Caco-2 (cell line): ENCODE results near the gene CLEC16A. TPM values are rescaled to one million over a fixed set of nuclear protein-coding genes. Genes with fewer than 3 reads are reported as not detected.

Experiments
- BruUV-seq: library from RNA; stranded (reverse); fragments of 400-500 nt; replicated peaks from 2 replicates; lab custom pipeline; 2021; lab: Mats Ljungman, UMichigan
- CTCF ChIA-PET: fragments of 300-600 bp; sonication (Branson Sonifier 250); formaldehyde crosslinking; loops from one replicate; lab custom pipeline; 2022; ENCODE audit warnings: antibody characterized with exemption; lab: Charles Lee
- POLR2A ChIA-PET: fragments of 300-600 bp; sonication (Branson Sonifier 250); formaldehyde crosslinking; loops from one replicate; lab custom pipeline; 2022; ENCODE audit warnings: antibody characterized with exemption; lab: Charles Lee
- DNase-seq, 2 experiments: peaks; one replicate each; pipeline versions ENCODE4 v3.0.0 to v3.0.0-alpha.2; 2020 to 2022
- H3K27me3 ChIP-seq: replicated peaks from 2 replicates; pipeline ENCODE4 v1.6.0; 2011; ENCODE audit warnings: low read length; ENCODE audit not compliant: control insufficient read depth, insufficient read depth
- H3K36me3 ChIP-seq: 2 replicates; pipeline ENCODE4 v1.5.1; 2011; ENCODE audit warnings: low read length; ENCODE audit not compliant: control insufficient read depth, insufficient read depth
- H3K4me1 ChIP-seq: fragments of 250-450 bp; sonication (Bioruptor Pico); 2 replicates; pipeline ENCODE4 v1.5.1; 2020; ENCODE audit warnings: mild to moderate bottlenecking
- H3K4me3 ChIP-seq: 2 replicates; pipeline ENCODE4 v1.5.1; 2011; ENCODE audit warnings: low read depth, mild to moderate bottlenecking, control low read depth, low read length
- H3K9me3 ChIP-seq: fragments of 250-450 bp; sonication (Bioruptor Pico); 2 replicates; pipeline ENCODE4 v1.5.1; 2020; ENCODE audit warnings: mild to moderate bottlenecking, moderate library complexity
- H3K27ac Mint-ChIP-seq: one replicate; pipeline ENCODE4 v1.8.0; 2022; ENCODE audit warnings: mixed read lengths; ENCODE audit not compliant: unreplicated experiment
- H3K27me3 Mint-ChIP-seq: one replicate; pipeline ENCODE4 v1.8.0; 2022; ENCODE audit warnings: mixed read lengths; ENCODE audit not compliant: insufficient read depth, unreplicated experiment
- H3K36me3 Mint-ChIP-seq: one replicate; pipeline ENCODE4 v1.8.0; 2022; ENCODE audit warnings: mild to moderate bottlenecking, mixed read lengths; ENCODE audit not compliant: insufficient read depth, unreplicated experiment
- H3K4me1 Mint-ChIP-seq: one replicate; pipeline ENCODE4 v1.8.0; 2022; ENCODE audit warnings: low read depth, mixed read lengths; ENCODE audit not compliant: unreplicated experiment
- H3K4me3 Mint-ChIP-seq: one replicate; pipeline ENCODE4 v1.8.0; 2022; ENCODE audit warnings: mild to moderate bottlenecking, moderate library complexity, mixed read lengths; ENCODE audit not compliant: unreplicated experiment
- H3K9me3 Mint-ChIP-seq: one replicate; pipeline ENCODE4 v1.8.0; 2022; ENCODE audit warnings: mixed read lengths; ENCODE audit not compliant: unreplicated experiment
- intact Hi-C: fragments of 100-400 bp; cut with micrococcal nuclease; formaldehyde crosslinking; loops from one replicate; pipeline ENCODE4 v1.10.0; 2022; ENCODE audit not compliant: unreplicated experiment
- total RNA-seq: library from RNA; stranded (reverse); gene quantifications from 2 replicates; pipeline ENCODE4 v1.2.3, GENCODE V29; 2022
- TF ChIP-seq, protein P1 (sequence below), 2 experiments: fragments of 200-600 bp in 1 of 2; IDR thresholded peaks; 1 replicate in 1 of 2; 2 replicates in 1 of 2; pipeline versions ENCODE4 v1.5.1 to v1.8.0; 2011 to 2022; ENCODE audit warnings: antibody characterized with exemption in 1 of 2, control low read depth in 1 of 2, inconsistent platforms in 1 of 2, low read depth in 1 of 2, low read length in 1 of 2, mild to moderate bottlenecking in 1 of 2, moderate library complexity in 1 of 2; ENCODE audit not compliant: insufficient read depth in 1 of 2, severe bottlenecking in 1 of 2, unreplicated experiment in 1 of 2

CLEC16A gene
- total RNA-seq, 1 experiment from 2014 or later: 27.0 TPM

DNA sequence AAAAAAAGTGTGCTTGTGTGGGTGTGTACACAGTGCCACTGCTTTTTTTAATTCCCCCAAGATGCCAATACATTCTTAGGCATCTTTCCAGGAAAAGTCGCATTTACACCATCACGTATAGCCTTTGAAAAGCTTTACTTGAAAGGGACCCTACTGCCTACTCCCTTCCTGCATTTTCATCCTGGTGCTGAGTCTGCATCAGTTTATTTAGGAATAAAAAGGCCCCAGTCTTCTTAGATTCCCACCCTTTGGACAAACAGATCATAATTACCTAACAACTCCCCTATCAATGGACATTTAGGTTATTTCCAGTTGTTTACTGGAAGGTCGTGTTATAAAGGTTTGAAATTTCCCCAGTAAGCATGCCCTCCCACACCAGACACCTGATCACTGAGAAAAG lies 54.9 kb downstream of the CLEC16A start:
- Histone ChIP-seq H3K4me3 (no peak overlapping the region), H3K36me3 (no peaks in the 10 kb centered on the region), H3K4me1 (no peaks in the 10 kb centered on the region), H3K9me3 (no peaks in the 10 kb centered on the region), H3K27me3 (no peaks in the 10 kb centered on the region)
- H3K27me3 Mint-ChIP-seq: no peaks in the 10 kb centered on the region
- intact Hi-C loops: no loop called here
- no peaks in the 10 kb centered on the region for H3K4me1 Mint-ChIP-seq
- H3K27ac Mint-ChIP-seq: no peak overlapping the region
- DNase-seq: no peak
- no peak overlapping the region for H3K4me3 Mint-ChIP-seq
- POLR2A ChIA-PET: no interaction called here
- H3K9me3 Mint-ChIP-seq: no peaks in the 10 kb centered on the region
- CTCF ChIA-PET: no interaction called here
- no TSS peak for BruUV-seq
- H3K36me3 Mint-ChIP-seq: peaks cover 30% of the 10 kb centered on the region
- TF ChIP-seq, protein P1, sequence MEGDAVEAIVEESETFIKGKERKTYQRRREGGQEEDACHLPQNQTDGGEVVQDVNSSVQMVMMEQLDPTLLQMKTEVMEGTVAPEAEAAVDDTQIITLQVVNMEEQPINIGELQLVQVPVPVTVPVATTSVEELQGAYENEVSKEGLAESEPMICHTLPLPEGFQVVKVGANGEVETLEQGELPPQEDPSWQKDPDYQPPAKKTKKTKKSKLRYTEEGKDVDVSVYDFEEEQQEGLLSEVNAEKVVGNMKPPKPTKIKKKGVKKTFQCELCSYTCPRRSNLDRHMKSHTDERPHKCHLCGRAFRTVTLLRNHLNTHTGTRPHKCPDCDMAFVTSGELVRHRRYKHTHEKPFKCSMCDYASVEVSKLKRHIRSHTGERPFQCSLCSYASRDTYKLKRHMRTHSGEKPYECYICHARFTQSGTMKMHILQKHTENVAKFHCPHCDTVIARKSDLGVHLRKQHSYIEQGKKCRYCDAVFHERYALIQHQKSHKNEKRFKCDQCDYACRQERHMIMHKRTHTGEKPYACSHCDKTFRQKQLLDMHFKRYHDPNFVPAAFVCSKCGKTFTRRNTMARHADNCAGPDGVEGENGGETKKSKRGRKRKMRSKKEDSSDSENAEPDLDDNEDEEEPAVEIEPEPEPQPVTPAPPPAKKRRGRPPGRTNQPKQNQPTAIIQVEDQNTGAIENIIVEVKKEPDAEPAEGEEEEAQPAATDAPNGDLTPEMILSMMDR (IDR thresholded peaks at IDR 0.05; ENCODE audit: insufficient read depth in 1 of 2, low read depth in 1 of 2, low read length in 1 of 2, severe bottlenecking in 1 of 2, unreplicated experiment in 1 of 2): no peak

DNA sequence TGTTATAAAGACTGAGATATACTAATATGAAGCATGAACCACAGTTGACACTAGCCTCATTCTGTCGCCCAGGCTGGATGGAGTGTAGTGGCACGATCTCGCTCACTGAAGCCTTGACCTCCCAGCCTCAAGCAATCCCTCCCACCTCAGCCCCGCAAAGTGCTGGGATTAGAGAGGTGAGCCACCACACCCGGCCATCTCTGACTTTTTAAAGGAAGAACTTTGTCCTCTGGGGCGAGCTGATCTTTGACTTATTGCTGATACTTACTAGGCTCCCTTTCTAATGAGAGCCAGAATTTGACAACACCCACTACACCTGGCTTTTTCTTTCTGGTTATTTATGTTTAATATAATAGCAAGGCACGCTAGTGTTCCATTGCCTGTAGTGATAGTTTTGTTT lies 57.2 kb downstream of the CLEC16A start:
- no peaks in the 10 kb centered on the region for H3K9me3 ChIP-seq
- POLR2A ChIA-PET: interaction anchor here (0.7 kb wide), 1 partner anchor 11 kb away, joined by 3 read pairs; no protein-coding TSS in a partner anchor

DNA sequence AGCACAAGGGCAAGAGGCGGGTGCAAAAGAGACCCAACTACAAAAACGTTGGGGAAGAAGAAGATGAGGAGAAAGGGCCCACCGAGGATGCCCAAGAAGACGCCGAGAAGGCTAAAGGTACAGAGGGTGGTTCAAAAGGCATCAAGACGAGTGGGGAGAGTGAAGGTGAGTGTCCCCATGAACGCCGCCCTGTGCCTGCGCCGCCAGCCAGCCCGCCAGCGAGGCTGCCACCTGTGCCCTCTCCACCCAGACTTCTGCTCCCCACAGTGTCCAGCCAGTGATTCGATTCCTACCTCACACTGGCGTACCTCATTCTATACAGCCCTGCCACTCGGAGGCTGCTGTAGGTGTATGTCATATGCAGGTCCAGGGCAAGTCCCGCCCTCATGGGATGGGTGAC lies 58.8 kb downstream of the CLEC16A start:
- no peaks in the 10 kb centered on the region for H3K27me3 Mint-ChIP-seq

More for the DNA sequence above, 57.2 kb downstream of the CLEC16A start:
- TF ChIP-seq, protein P1 (IDR thresholded peaks at IDR 0.05; ENCODE audit: insufficient read depth in 1 of 2, low read depth in 1 of 2, low read length in 1 of 2, severe bottlenecking in 1 of 2, unreplicated experiment in 1 of 2): no peak
- intact Hi-C loops: no loop called here
- H3K27me3 Mint-ChIP-seq: no peaks in the 10 kb centered on the region
- no peaks in the 10 kb centered on the region for H3K9me3 Mint-ChIP-seq
- H3K4me3 ChIP-seq: no peak overlapping the region
- CTCF ChIA-PET: no interaction called here
- no peaks in the 10 kb centered on the region for H3K4me1 ChIP-seq
- H3K36me3 Mint-ChIP-seq: peaks cover 31% of the 10 kb centered on the region
- no peak overlapping the region for H3K4me3 Mint-ChIP-seq
- H3K36me3 ChIP-seq: no peaks in the 10 kb centered on the region
- DNase-seq: no peak
- H3K4me1 Mint-ChIP-seq: no peaks in the 10 kb centered on the region
- no TSS peak for BruUV-seq
- H3K27me3 ChIP-seq: no peaks in the 10 kb centered on the region
- no peak overlapping the region for H3K27ac Mint-ChIP-seq

More for the DNA sequence above, 58.8 kb downstream of the CLEC16A start:
- no TSS peak for BruUV-seq
- CTCF ChIA-PET: no interaction called here
- Histone ChIP-seq H3K27me3 (no peaks in the 10 kb centered on the region), H3K36me3 (no peaks in the 10 kb centered on the region), H3K4me1 (no peaks in the 10 kb centered on the region), H3K4me3 (no peak overlapping the region), H3K9me3 (no peaks in the 10 kb centered on the region)
- DNase-seq: no peak
- TF ChIP-seq, protein P1 (IDR thresholded peaks at IDR 0.05; ENCODE audit: insufficient read depth in 1 of 2, low read depth in 1 of 2, low read length in 1 of 2, severe bottlenecking in 1 of 2, unreplicated experiment in 1 of 2): no peak
- intact Hi-C loops: no loop called here
- H3K9me3 Mint-ChIP-seq: no peaks in the 10 kb centered on the region
- H3K4me3 Mint-ChIP-seq: no peak overlapping the region
- H3K36me3 Mint-ChIP-seq: peaks cover 27% of the 10 kb centered on the region
- POLR2A ChIA-PET: no interaction called here
- no peak overlapping the region for H3K27ac Mint-ChIP-seq
- no peaks in the 10 kb centered on the region for H3K4me1 Mint-ChIP-seq
